Muscle of leg (tissue), 11 donors: Measurements from ENCODE around the gene ABHD2. TPM values are rescaled to one million over a fixed set of nuclear protein-coding genes. Genes with fewer than 3 reads are reported as not detected.

Experiments used
- DNase-seq: peaks from one replicate; pipeline ENCODE4 v3.0.0; 2013
- H3K27ac ChIP-seq: one replicate; pipeline ENCODE4 v1.5.1; 2013; ENCODE audit warnings: mild to moderate bottlenecking, low read length, control low read depth
- H3K27me3 ChIP-seq: one replicate; pipeline ENCODE4 v1.6.1; 2013; ENCODE audit warnings: low read length; ENCODE audit not compliant: control insufficient read depth, insufficient read depth
- H3K36me3 ChIP-seq: one replicate; pipeline ENCODE4 v1.6.1; 2013; ENCODE audit warnings: low read length; ENCODE audit not compliant: control insufficient read depth, insufficient read depth
- H3K4me1 ChIP-seq: one replicate; pipeline ENCODE4 v1.6.1; 2013; ENCODE audit warnings: low read length; ENCODE audit not compliant: control insufficient read depth, insufficient read depth
- H3K4me3 ChIP-seq: one replicate; pipeline ENCODE4 v1.5.1; 2013; ENCODE audit warnings: low read length, control low read depth
- H3K9me3 ChIP-seq: replicated peaks from 2 replicates; pipeline ENCODE4 v1.6.1; 2013; ENCODE audit warnings: low read depth, low read length; ENCODE audit not compliant: control insufficient read depth
- WGBS: methylation state at CpG from one replicate; pipeline ENCODE4 v1.1.5; 2013; ENCODE audit warnings: missing lambda C conversion rate; ENCODE audit not compliant: insufficient coverage; 5-methylcytosine and 5-hydroxymethylcytosine counted together
- polyA plus RNA-seq, 8 donors: library from polyadenylated mRNA; unstranded; fragments of 120-200 nt; gene quantifications; one replicate each; pipeline versions ENCODE4 v1.2.1 to v1.2.3, GENCODE V29; 2013; ENCODE audit warnings: inconsistent platforms in 1 of 8, low replicate concordance in 1 of 8; ENCODE audit not compliant: insufficient read length in 8 of 8, insufficient read depth in 1 of 8
- total RNA-seq: library from RNA; stranded (reverse); fragments of 120-200 nt; gene quantifications from one replicate; pipeline ENCODE4 v1.2.4, GENCODE V29; 2013

ABHD2 gene
- total and polyA plus RNA-seq, 9 donors = 15.2 to 29.6 (median 20.4) TPM

GRCh38 chr15:89054873-89055272 lies 33.4 kb upstream of the ABHD2 start:
- DNase-seq = no peak
- no peak overlapping the region for H3K27ac ChIP-seq
- H3K4me3 ChIP-seq = no peak overlapping the region
- no peaks in the 10 kb centered on the region for H3K9me3 ChIP-seq
- 96% methylated on average over 5 of the region's 6 CpGs for WGBS
- no peaks in the 10 kb centered on the region for H3K27me3 ChIP-seq
- no peaks in the 10 kb centered on the region for H3K36me3 ChIP-seq
- peaks cover 7% of the 10 kb centered on the region for H3K4me1 ChIP-seq

- Histone ChIP-seq H3K4me1 (peaks cover 7% of the 10 kb centered on the region), H3K27me3 (no peaks in the 10 kb centered on the region), H3K27ac (no peak overlapping the region), H3K36me3 (no peaks in the 10 kb centered on the region), H3K9me3 (no peaks in the 10 kb centered on the region), H3K4me3 (no peak overlapping the region)
- 71% methylated on average over 5 of the region's 13 CpGs for WGBS
- DNase-seq = peak; percentile 80
Observed at GRCh38 chr15:89057506-89058133, 30.6 kb upstream of the ABHD2 start.

- DNase-seq = no peak
- no peak overlapping the region for H3K27ac ChIP-seq
- WGBS = 92% methylated on average over 3 of the region's 4 CpGs
- H3K4me1 ChIP-seq = peaks cover 7% of the 10 kb centered on the region
- no peak overlapping the region for H3K4me3 ChIP-seq
- H3K27me3 ChIP-seq = no peaks in the 10 kb centered on the region
- H3K36me3 ChIP-seq = no peaks in the 10 kb centered on the region
- H3K9me3 ChIP-seq = no peaks in the 10 kb centered on the region
Observed at GRCh38 chr15:89058376-89058775, 29.9 kb upstream of the ABHD2 start.

- H3K36me3 ChIP-seq = no peaks in the 10 kb centered on the region
Observed at GRCh38 chr15:89058876-89059405, 29.3 kb upstream of the ABHD2 start.

GRCh38 chr15:89066280-89066679 lies 22.0 kb upstream of the ABHD2 start:
- Histone ChIP-seq H3K9me3 (peaks cover 24% of the 10 kb centered on the region), H3K36me3 (no peaks in the 10 kb centered on the region), H3K4me1 (no peaks in the 10 kb centered on the region), H3K27ac (no peak overlapping the region), H3K27me3 (no peaks in the 10 kb centered on the region), H3K4me3 (no peak overlapping the region)
- no CpG with 5 or more reads among the region's 1 CpG for WGBS
- no peak for DNase-seq

More at GRCh38 chr15:89058876-89059405, 29.3 kb upstream of the ABHD2 start:
- H3K4me1 ChIP-seq = peaks cover 7% of the 10 kb centered on the region
- H3K27ac ChIP-seq = no peak overlapping the region
- DNase-seq = no peak
- H3K27me3 ChIP-seq = no peaks in the 10 kb centered on the region
- H3K9me3 ChIP-seq = no peaks in the 10 kb centered on the region
- no peak overlapping the region for H3K4me3 ChIP-seq
- 78% methylated on average over 4 of the region's 5 CpGs for WGBS

GRCh38 chr15:89067751-89068150 lies 20.5 kb upstream of the ABHD2 start:
- H3K27me3 ChIP-seq = no peaks in the 10 kb centered on the region
- no peak overlapping the region for H3K4me3 ChIP-seq
- H3K9me3 ChIP-seq = peaks cover 24% of the 10 kb centered on the region
- no peaks in the 10 kb centered on the region for H3K36me3 ChIP-seq
- no CpG with 5 or more reads among the region's 1 CpG for WGBS
- H3K4me1 ChIP-seq = no peaks in the 10 kb centered on the region
- no peak overlapping the region for H3K27ac ChIP-seq
- no peak for DNase-seq

- Histone ChIP-seq H3K27me3 (no peaks in the 10 kb centered on the region), H3K4me1 (no peaks in the 10 kb centered on the region), H3K4me3 (no peak overlapping the region), H3K36me3 (no peaks in the 10 kb centered on the region), H3K27ac (no peak overlapping the region), H3K9me3 (peaks cover 24% of the 10 kb centered on the region)
- 80% methylated on average over 1 of the region's 5 CpGs for whole genome bisulfite sequencing
- no peak for DNase-seq
Observed at GRCh38 chr15:89068325-89068784, 19.9 kb upstream of the ABHD2 start.

- Histone ChIP-seq H3K36me3 (no peaks in the 10 kb centered on the region), H3K27ac (no peak overlapping the region), H3K27me3 (no peaks in the 10 kb centered on the region), H3K4me3 (no peak overlapping the region), H3K9me3 (peaks cover 24% of the 10 kb centered on the region), H3K4me1 (no peaks in the 10 kb centered on the region)
- WGBS = no CpG with 5 or more reads among the region's 7 CpGs
- peak; percentile 43 for DNase-seq
Observed at GRCh38 chr15:89070197-89071124, 17.8 kb upstream of the ABHD2 start.

GRCh38 chr15:89071471-89071870 lies 16.8 kb upstream of the ABHD2 start:
- Histone ChIP-seq H3K36me3 (no peaks in the 10 kb centered on the region), H3K27me3 (no peaks in the 10 kb centered on the region), H3K9me3 (peaks cover 17% of the 10 kb centered on the region), H3K4me1 (no peaks in the 10 kb centered on the region), H3K4me3 (no peak overlapping the region), H3K27ac (no peak overlapping the region)
- no CpG with 5 or more reads among the region's 4 CpGs for WGBS
- no peak for DNase-seq

GRCh38 chr15:89072277-89072869 lies 15.9 kb upstream of the ABHD2 start:
- 43% methylated on average over 1 of the region's 3 CpGs for WGBS
- Histone ChIP-seq H3K9me3 (peaks cover 8% of the 10 kb centered on the region), H3K27me3 (no peaks in the 10 kb centered on the region), H3K4me3 (no peak overlapping the region), H3K27ac (no peak overlapping the region), H3K4me1 (no peaks in the 10 kb centered on the region), H3K36me3 (no peaks in the 10 kb centered on the region)
- DNase-seq = no peak
